Ovary (tissue), 10 donors: ENCODE results near the gene TNFSF9. TPM values are rescaled to one million over a fixed set of nuclear protein-coding genes. Genes with fewer than 3 reads are reported as not detected.
A peak's percentile ranks its signal among the peaks of the same experiment; 100 is the strongest.

Source experiments
- DNase-seq, 5 donors: peaks; one replicate each; pipeline ENCODE4 v3.0.0-alpha.2; 2019 to 2020
- H3K27ac ChIP-seq, 2 donors: fragments of 200-600 bp; one replicate each; pipeline versions ENCODE4 v1.5.1 to v1.8.0; 2019 to 2022
- H3K27me3 ChIP-seq: fragments of 200-600 bp; one replicate; pipeline ENCODE4 v1.8.0; 2022
- H3K36me3 ChIP-seq: fragments of 200-600 bp; sonication (generic); one replicate; pipeline ENCODE4 v1.5.1; 2019
- H3K4me1 ChIP-seq: one replicate; pipeline ENCODE4 v1.8.1; 2013; ENCODE audit warnings: mild to moderate bottlenecking, moderate library complexity; ENCODE audit not compliant: insufficient read depth
- H3K4me3 ChIP-seq: fragments of 200-600 bp; sonication (generic); one replicate; pipeline ENCODE4 v1.5.1; 2017
- H3K9me3 ChIP-seq, 2 donors: fragments of 200-600 bp in 1 of 2; sonication (generic) in 1 of 2; one replicate each; pipeline versions ENCODE4 v1.5.1 to v1.8.1; 2013 to 2019; ENCODE audit warnings: mild to moderate bottlenecking in 1 of 2, moderate library complexity in 1 of 2
- EP300 ChIP-seq: sonication (generic); formaldehyde crosslinking; IDR thresholded peaks from one replicate; pipeline ENCODE4 v1.6.1; 2017; ENCODE audit warnings: antibody characterized with exemption
- POLR2A ChIP-seq: fragments of 450-650 bp; IDR thresholded peaks from one replicate; pipeline ENCODE4 v1.6.1; 2017; ENCODE audit warnings: antibody characterized with exemption, mild to moderate bottlenecking, moderate library complexity
- WGBS, 3 donors: extraction: QIAGEN DNeasy Blood & Tissue Kit in 1 of 3; methylation state at CpG; one replicate each; pipeline versions ENCODE4 v1.1.5 to v1.1.7; 2013 to 2017; 5-methylcytosine and 5-hydroxymethylcytosine counted together
- intact Hi-C, 4 donors: fragments of 100-400 bp; cut with DNase I; formaldehyde crosslinking; loops; one replicate each; pipeline versions ENCODE4 v1.11.0 to v1.15.1; 2022 to 2023
- long read RNA-seq, 3 donors: library from polyadenylated mRNA in 2 of 3; unstranded in 2 of 3; transcript quantifications; one replicate each; pipeline ENCODE4 v2.0.0 and lab custom pipeline, GENCODE V29; 2021 to 2026
- polyA plus RNA-seq, 2 donors: library from polyadenylated mRNA; stranded (reverse); fragments of 200-250 nt in 1 of 2; fragments of 350-450 nt in 1 of 2; fragmentation: Illumina TruSeq in 1 of 2; extraction: RNeasy Lipid Tissue Mini Kit (QIAGEN cat#74804) in 1 of 2; gene quantifications; one replicate each; pipeline ENCODE4 v1.2.3, GENCODE V29; 2013 to 2014
- total RNA-seq, 7 donors: library from RNA; depleted of rRNA in 2 of 7; stranded (reverse); fragments of >200 nt in 2 of 7; fragmentation: NEBNext Ultra II Directional in 3 of 7; extraction: Animal tissue kit (Norgen Biotek cat#: 25700) in 3 of 7; gene quantifications; one replicate each; pipeline versions ENCODE4 v1.1.0 to v1.2.4, GENCODE V29; 2016 to 2023
- TF ChIP-seq, protein P1 (sequence below), 3 donors: fragments of 450-650 bp in 2 of 3; fragments of 200-600 bp in 1 of 3; IDR thresholded peaks; one replicate each; pipeline versions ENCODE4 v1.5.1 to v1.8.0; 2016 to 2022; ENCODE audit warnings: antibody characterized with exemption in 3 of 3, mild to moderate bottlenecking in 1 of 3
- donor health status: DM: no; HTN: no; CAD: no; lungs with moderate emphysema.
- donor health status: DM: no; HTN: no; CAD: no.
- donor health status: Bipolar disorder and iron deficiency.
- donor health status: DM: yes; HTN: yes; CAD: no.
- donor health status: DM: no; HTN: no; CAD: no.
- donor health status: DM: yes; HTN: yes; CAD: no.

TNFSF9 gene
- total RNA-seq (1 to 10 TPM in 1 of 7 donors, under 1 TPM in 5, not detected in 1; 0.12 to 1.1 (median 0.44) TPM), polyA plus RNA-seq (under 1 TPM; 0.10 to 0.17 TPM)
- long read RNA-seq, donor 1: 0 reads
- long read RNA-seq, donor 2, partial matches to known transcripts: 0 of 2 reads
- long read RNA-seq, donor 2, other reads (novel, unspliced or antisense): 0 of 2 reads
- long read RNA-seq, donor 3, partial matches to known transcripts: 1 of 4 reads
- long read RNA-seq, donor 3, other reads (novel, unspliced or antisense): 1 of 4 reads

DNA sequence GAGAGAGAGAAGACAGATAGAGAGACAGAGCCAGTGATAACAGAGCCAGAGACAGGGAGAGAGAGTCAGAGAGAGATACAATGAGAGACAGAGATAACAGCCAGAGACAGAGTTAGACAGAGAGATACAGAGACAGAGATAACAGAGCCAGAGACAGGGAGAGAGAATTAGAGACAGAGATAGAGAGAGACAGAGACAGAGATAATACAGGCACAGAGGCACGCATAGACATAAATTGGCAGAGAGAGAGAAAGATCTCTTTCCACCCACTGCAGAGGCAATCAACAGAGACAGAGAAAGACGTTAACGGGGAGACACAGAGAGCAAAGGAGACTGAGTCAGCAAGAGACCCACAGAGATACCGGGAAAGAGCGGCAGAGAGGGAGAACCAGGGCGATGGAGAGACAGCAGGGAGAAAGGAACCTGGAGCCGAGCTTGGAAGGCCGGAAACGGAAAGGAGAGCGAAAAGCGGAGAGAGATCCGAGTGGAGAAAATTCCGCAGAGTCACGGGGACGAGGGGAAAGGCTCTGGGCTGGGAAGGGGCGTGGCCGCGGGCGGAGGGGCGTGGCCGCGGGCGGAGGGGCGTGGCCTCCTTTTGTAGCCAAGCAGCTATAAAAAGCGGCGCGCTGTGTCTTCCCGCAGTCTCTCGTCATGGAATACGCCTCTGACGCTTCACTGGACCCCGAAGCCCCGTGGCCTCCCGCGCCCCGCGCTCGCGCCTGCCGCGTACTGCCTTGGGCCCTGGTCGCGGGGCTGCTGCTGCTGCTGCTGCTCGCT, at the start of gene TNFSF9:
TNFSF9 (plus strand) TSS at position 641 of the 777 bp plus-strand sequence; CDS start at position 652, 11 bp downstream.
- H3K4me3 ChIP-seq: peak within 1 kb of the TSS; percentile 40
- no peaks in the 10 kb centered on the region for H3K27me3 ChIP-seq
- H3K36me3 ChIP-seq: no peaks in the 10 kb centered on the region
- H3K9me3 ChIP-seq: no peaks in the 10 kb centered on the region
- 0 to 1% (median 0%) methylated on average over 31 to 44 of the region's 44 CpGs for WGBS, 3 donors
- H3K4me1 ChIP-seq: peaks cover 6% of the 10 kb centered on the region
- DNase-seq: peak; percentile 66 to 92 (median 82)
- H3K27ac ChIP-seq: no peak within 1 kb of the TSS
- intact Hi-C loops: no loop called here
- TF ChIP-seq, protein P1, sequence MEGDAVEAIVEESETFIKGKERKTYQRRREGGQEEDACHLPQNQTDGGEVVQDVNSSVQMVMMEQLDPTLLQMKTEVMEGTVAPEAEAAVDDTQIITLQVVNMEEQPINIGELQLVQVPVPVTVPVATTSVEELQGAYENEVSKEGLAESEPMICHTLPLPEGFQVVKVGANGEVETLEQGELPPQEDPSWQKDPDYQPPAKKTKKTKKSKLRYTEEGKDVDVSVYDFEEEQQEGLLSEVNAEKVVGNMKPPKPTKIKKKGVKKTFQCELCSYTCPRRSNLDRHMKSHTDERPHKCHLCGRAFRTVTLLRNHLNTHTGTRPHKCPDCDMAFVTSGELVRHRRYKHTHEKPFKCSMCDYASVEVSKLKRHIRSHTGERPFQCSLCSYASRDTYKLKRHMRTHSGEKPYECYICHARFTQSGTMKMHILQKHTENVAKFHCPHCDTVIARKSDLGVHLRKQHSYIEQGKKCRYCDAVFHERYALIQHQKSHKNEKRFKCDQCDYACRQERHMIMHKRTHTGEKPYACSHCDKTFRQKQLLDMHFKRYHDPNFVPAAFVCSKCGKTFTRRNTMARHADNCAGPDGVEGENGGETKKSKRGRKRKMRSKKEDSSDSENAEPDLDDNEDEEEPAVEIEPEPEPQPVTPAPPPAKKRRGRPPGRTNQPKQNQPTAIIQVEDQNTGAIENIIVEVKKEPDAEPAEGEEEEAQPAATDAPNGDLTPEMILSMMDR (IDR thresholded peaks at IDR 0.05): no peak
- TF ChIP-seq EP300 (no peak), POLR2A (no peak)

- H3K4me1 ChIP-seq: no peaks in the 10 kb centered on the region
These were observed 49.1 kb upstream of the TNFSF9 start, which contains the start of gene DENND1C for GRCh38 chr19:6481541-6482342. Gene DENND1C (minus strand): TSS chr19:6481787. CDS start chr19:6481695, 92 bp downstream.

DNA sequence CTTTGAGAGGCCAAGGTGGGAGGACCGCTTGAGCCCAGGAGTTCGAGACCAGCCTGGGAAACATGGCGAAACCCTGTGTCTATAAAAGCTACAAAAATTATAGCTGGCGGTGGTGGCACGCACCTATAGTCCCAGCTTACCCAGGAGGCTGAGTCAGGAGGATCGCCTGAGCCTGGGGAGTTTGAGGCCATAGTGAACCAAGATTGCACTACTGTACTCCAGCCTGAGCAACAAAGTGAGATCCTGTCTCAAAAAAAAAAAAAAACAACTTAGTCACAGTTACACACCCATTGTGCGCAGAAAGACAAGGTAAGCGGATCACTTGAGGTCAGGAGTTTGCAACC, 48.5 kb upstream of the TNFSF9 start:
- Histone ChIP-seq H3K27ac (no peak overlapping the region), H3K4me3 (no peak overlapping the region), H3K36me3 (no peaks in the 10 kb centered on the region), H3K4me1 (no peaks in the 10 kb centered on the region), H3K27me3 (no peaks in the 10 kb centered on the region), H3K9me3 (no peaks in the 10 kb centered on the region)
- DNase-seq: no peak
- 92 to 98% (median 96%) methylated on average over 8 of the region's 8 CpGs for WGBS, 3 donors
- TF ChIP-seq, protein P1 (IDR thresholded peaks at IDR 0.05): no peak
- TF ChIP-seq POLR2A (no peak), EP300 (no peak)
- intact Hi-C loops: no loop called here

More at GRCh38 chr19:6481541-6482342, 49.1 kb upstream of the TNFSF9 start, which contains the start of gene DENND1C:
- no peak within 1 kb of the TSS for H3K4me3 ChIP-seq
- DNase-seq: no peak
- WGBS, 3 donors: 39 to 47% (median 41%) methylated on average over 24 of the region's 24 CpGs
- H3K27me3 ChIP-seq: no peaks in the 10 kb centered on the region
- intact Hi-C loops: no loop called here
- no peaks in the 10 kb centered on the region for H3K9me3 ChIP-seq
- TF ChIP-seq, protein P1 (IDR thresholded peaks at IDR 0.05): no peak
- no peak for TF ChIP-seq POLR2A
- TF ChIP-seq EP300: no peak
- no peaks in the 10 kb centered on the region for H3K36me3 ChIP-seq
- H3K27ac ChIP-seq: no peak within 1 kb of the TSS

DNA sequence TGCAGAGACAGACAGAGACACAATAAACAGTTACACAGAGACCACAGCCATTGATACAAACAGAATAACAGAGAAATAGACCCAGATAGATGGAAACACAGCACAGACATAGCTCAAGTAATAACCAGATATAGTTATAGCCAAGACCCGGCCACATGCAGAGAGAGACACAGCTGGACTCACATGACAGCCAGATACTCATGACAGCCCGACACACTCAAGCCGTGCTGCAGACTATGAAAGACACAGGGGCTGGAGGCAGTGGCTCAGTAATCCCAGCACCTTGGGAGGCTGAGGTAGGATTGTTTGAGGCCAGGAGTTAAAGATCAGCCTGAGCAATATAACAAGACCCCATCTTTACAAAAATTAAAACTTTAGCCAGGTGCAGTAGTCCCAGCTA, 47.6 kb upstream of the TNFSF9 start:
- no peaks in the 10 kb centered on the region for H3K9me3 ChIP-seq
- H3K4me3 ChIP-seq: no peak overlapping the region
- H3K27me3 ChIP-seq: no peaks in the 10 kb centered on the region
- H3K4me1 ChIP-seq: no peaks in the 10 kb centered on the region
- TF ChIP-seq POLR2A: no peak
- TF ChIP-seq EP300: no peak
- TF ChIP-seq, protein P1 (IDR thresholded peaks at IDR 0.05): no peak
- DNase-seq: no peak
- H3K36me3 ChIP-seq: no peaks in the 10 kb centered on the region
- WGBS, 3 donors: 20 to 32% (median 30%) methylated on average over 3 of the region's 3 CpGs
- H3K27ac ChIP-seq: no peak overlapping the region
- intact Hi-C loops: no loop called here
